HG03064 (cell line): Measurements from ENCODE around the gene SYNDIG1.
"Not testable (repeated sequence)": the region's sequence is repeated elsewhere in the genome, so short reads cannot be mapped to it uniquely, and the experiment has no call there.

Source experiments
- ATAC-seq: cut with Tn5 transposase; IDR thresholded peaks from one replicate; pipeline ENCODE4 v1.9.1; 2021; ENCODE audit warnings: low read depth; ENCODE audit not compliant: unreplicated experiment

The SYNDIG1 gene

DNA sequence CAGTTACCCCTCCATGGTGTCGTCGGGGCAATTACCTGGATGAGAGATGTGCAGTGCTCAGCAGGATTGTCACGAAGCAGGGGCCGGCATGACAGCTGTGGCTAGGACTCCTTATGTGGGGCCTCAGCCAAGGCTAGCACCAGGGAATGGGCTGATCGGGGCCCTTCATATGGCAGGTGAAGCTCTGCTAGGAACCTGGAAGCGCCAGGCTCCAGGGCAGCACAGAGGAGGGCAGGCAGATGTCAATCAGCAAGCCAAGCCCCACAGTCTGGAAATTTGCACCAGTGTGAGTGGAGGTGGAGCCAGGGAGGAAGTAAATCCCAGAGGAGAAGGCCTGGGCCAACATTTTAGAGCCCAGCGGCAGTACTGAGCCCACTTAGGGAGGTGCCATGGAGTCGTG is 21.2 kb downstream of the SYNDIG1 start:
- ATAC-seq = no peak

DNA sequence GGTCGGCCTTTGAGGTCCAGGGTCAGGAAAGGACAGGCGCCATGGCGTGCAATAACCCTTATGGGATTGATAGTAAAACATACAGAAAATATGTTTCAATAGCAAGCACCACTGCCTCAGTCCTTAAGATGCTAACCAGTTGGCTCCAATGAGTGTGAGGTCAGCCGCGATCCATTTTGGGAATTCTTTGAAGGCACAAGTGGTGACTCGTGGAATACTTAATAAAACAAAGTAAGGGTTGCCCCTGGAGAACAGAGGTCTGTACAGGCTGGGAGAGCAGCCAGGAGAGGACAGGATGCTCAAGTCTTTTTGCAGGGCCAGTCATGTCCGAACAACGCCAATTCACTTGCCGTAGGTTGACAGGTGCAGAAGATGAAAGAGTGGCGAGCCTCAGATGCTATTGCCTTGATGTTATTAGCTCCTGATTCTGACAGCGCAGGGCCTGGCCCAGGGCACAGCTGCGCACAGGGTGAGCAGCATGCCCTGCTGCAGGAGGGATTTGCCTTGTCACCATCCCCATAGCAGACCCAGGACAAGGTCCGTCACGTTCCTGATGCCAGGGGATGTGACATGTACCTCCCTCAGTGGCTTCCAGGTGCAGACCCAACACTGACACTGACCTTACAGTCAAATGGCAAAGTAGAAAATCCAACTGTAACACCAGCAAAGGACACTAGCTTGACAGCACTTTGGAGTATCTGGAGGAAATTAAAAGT is 21.8 kb downstream of the SYNDIG1 start:
- no peak for ATAC-seq

DNA sequence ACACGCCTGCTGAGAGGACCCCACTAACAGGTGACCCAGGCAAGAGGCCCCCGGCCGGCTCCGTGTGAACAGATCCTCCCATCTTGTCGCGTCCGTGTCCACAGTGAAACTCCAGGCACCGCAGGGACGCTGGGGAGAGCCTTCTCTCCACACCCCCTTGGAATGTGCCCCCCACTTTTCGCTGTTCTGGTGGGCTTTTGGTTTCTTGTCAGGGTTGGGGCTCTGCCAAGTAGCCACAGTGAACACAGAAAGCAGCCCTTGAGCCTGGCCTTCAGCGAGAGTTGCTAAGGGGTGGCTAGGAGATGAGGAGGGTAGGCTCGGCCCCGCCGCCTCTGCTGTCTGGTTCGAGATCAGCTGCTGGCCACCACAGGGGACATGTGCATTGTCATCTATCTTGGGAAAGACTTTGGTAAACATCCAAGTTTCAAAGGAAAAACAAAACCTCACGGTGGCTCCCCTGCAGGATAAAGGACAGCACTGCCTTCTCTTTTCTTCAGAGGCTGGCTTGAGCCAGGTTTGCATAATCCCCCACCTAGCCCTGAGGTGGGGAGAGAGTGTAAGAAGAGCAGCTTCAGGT is 22.7 kb downstream of the SYNDIG1 start:
- ATAC-seq = no peak

DNA sequence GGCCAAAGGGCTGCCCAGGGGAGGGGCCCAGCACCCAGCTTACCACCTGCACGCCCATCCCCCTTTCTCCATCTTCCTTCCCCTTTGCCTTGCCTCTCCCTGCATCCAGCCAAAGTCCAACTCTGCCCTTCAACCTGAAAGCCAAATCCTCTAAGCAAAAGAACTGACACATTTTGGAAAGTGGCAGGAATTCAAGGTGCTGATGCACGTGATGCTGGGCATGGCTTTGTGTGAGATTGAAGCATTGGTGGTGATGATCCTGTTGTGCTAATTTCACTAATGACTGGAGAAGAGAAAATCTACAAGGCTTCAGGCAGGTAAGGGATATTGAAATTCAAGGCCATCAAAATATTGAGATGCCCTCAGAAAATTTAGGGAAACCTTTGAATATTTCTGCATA is 23.3 kb downstream of the SYNDIG1 start:
- ATAC-seq = no peak

DNA sequence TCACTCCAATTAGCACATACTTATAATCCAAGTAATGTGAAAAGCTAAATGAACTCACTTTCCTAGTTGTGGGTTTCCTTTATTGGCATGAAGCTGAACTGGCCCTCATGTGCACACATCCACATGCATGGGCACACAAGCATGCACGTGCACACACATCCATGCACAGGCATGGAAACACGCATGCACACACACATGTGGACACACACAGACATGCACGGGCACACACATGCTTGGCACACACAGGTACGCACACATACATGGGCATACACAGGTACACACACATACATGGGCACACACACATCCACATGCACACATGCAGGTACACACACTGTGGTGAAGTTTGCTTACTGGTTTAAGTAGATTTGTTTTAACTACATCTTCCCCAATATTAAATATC is 23.8 kb downstream of the SYNDIG1 start:
- ATAC-seq = no peak

DNA sequence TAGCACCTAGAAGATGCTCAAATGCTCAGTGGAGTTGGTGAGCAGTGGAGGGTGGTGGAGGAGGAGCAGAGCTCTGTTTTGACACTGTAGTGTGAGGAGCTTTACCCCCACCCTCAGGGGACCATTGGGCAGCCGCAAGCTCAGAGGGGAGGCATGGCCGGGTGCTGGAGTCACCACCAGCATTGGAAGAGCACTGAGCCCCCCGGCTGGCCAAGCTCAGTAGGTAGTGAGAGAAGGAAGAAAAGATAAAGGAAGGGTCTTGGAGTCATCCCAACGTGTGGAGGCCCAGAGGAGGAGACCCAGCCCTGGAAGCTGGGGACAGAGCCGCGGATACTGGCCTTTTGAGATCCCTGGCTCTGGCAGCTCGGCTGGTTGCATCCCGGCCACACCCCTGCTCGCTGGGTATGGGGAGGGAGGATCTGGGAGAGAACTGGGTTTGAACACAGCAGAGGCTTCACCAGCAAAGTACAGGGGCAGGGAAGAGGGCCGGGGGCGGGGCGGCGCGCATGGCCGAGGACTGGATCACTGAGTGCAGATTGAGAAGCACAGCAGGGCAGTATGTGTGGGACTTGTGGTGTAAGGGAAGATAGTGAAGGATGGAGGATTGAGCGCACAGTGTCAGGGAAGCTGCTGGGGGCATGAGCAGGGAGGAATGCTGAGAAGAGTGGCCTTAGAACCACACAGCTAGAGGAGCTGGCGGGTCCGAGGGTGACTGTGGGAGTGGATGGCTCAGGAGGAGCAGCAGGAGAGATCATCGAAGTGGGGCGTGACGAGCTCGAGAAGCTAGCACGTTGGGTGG is 24.4 kb downstream of the SYNDIG1 start:
- ATAC-seq = no peak

DNA sequence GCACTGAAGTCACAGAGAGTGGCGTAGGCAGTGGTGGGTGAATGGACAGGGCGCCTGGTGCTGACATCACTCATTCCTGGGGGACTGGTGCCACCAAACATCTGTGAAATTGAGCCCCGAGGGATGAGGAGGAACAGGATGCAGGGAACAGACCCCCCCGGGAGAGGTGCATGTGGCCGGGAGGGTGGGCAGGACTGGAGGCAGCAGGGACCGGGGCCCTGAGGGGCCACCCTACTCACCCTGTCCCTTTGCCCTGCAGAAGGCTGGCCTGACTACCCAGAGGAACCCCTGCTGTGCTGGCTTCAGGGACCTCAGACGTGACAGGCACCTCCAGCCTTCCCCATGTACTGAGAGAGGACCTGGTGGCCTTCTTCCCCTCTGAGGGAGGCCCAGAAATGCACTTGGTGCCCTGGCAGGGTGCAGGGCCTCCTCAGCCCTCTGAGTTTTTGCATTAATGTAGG is 25.1 kb downstream of the SYNDIG1 start:
- ATAC-seq = no peak

DNA sequence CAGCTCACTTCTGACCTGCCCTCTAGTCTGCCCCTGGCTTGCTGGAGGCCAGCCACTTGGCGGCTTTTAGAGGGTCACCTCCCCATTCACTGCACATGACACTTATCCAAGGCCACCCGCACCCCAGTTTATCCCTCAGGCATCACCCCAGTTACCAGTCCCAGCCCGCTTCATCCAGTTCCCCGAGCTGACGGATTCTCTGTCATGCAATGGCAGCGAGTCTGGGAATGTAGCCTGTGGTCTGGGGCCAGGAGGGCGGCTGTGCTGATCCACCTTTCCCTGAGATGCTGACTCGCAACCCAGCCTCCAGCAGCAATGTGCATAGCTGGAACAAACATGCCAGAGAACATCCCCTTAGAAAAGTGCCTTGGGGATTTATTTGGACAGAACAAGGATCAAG is 25.8 kb downstream of the SYNDIG1 start:
- no peak for ATAC-seq

DNA sequence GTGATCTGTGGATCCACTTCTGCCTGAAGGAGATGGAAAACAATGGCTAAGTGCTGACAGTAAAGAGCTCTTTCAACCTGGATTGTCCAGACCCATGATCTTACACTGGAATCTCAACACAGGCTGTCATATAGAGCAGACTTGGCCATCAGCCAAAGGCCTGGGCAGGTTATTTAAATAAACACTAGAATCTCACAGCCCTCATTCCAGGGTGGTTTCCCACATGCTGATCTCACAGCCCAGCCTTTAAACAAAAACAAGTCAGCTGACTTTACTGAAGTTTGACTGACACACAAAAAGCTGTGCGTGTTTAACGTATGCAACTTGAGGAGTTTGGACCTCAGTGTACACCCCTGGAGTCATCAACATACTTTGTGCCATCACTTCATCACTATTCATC is 28.4 kb downstream of the SYNDIG1 start:
- ATAC-seq = no peak

DNA sequence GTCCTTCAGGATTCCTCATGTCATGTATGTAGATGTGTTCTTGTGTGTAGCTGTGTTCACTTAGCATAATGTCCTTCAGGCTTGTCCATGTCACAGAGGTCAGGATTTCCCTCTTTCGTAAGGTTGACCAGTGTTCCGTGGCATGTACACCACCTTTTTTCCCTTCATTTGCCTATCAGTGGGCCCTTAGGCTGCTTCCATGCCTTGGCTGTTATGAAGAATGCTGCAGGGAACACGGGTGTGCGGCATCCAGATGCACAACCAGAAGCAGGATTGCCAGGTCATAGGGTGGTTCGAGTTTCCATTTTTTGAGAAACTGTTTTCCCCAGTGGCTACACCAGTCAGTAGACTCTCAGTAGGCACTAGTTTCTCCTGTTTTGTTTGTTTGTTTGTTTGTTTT is 29.2 kb downstream of the SYNDIG1 start:
- ATAC-seq = no peak

DNA sequence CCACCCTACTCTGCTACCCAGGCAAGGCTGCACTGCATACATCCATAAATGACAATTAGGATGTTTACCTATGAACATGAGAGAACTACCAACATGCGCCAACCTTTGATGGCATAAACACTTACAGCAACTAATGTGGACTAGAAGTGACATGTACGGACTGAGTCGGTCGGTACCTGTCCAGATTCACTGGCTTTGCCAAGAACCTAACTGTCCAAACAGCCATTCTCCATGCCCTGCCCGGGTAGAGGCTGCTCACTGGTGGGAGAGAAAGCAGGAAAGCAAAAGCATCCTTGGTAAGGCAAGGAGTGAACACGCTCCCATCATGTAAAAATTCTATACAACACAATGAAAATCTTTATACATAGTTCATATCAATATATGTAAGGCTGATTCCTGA is 30.0 kb downstream of the SYNDIG1 start:
- ATAC-seq = no peak

DNA sequence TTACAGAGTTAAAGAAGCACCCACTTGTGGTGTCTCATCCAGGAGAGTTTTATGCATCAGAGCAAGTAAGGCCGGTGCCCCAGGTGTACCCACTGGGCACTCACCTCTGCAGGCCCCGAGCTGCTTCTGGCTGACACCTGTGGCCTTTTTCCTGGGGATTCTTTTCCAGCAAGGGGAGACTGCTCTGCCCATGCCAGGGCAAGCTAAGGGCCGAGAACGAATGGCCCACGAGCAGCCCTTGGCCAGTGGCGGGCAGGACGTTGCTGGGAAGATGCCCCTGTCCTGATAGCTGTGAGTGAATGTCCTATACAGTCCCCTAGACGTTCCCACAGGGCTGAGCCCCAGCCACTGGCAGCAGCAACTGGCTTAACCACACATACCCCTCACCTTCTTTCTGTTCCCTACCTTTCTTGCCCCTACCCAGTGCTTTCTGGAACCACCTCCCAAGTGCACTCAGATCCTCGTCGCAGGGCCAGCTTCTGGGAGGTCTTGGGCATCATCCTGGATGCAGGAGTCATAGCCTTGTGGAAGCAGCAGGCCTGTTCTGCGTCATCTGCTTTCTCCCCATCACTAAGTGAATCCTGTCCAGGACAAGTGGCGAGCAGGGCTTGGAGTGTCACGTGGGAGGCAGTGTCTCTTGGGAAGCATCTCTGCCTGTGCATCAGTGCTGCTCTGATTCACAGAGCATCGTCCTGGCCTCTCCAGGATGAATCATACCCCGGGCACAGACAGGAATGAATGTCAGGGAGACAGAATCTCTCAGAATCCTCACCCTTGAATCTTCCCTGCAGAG is 32.5 kb downstream of the SYNDIG1 start:
- ATAC-seq = no peak

DNA sequence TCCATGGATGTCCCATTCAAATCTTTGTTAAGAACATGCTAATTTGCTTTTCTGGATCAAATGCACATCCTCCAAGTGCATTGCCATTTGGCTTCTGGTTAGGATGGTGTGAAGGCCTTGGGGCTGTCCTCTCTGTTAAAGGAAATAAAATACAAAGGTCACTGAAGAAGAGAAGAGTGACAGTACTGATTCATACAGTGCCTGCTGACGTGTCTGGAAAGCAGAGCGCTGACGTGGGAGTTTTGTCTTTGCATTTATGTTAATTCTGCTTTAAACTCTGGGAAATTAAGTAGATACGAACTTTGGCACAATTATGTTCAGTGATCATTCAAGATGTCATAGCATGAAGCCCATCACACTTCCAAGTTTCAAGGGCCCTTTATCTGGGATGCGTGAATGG is 33.2 kb downstream of the SYNDIG1 start:
- ATAC-seq = no peak

DNA sequence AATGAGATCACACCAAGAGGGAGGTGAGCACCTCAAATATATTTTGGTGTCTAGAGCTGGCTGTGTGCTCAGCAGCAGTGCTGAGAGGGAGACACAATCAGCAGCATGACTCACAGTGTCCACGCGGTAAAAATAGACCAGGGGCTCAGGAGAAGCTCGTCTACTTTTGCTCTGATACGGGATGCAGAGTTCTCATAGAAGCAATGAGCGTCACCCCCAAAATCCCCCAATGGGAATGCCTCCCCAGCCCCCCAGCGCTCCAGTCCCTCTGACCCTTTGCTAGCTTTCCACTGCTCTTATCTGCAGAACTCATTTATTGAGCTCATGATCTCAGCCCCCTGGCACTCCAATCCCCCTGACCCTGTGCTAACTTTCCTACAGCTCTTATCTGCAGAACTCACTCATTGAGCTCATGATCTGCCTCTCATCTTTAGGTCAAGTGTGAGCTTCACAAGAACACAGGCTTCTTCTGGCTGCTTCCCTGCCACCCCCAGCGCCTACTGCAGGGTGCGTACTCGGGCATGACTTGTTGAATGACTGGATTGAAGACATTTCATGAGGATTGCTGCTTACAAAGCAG is 34.0 kb downstream of the SYNDIG1 start:
- no peak for ATAC-seq

DNA sequence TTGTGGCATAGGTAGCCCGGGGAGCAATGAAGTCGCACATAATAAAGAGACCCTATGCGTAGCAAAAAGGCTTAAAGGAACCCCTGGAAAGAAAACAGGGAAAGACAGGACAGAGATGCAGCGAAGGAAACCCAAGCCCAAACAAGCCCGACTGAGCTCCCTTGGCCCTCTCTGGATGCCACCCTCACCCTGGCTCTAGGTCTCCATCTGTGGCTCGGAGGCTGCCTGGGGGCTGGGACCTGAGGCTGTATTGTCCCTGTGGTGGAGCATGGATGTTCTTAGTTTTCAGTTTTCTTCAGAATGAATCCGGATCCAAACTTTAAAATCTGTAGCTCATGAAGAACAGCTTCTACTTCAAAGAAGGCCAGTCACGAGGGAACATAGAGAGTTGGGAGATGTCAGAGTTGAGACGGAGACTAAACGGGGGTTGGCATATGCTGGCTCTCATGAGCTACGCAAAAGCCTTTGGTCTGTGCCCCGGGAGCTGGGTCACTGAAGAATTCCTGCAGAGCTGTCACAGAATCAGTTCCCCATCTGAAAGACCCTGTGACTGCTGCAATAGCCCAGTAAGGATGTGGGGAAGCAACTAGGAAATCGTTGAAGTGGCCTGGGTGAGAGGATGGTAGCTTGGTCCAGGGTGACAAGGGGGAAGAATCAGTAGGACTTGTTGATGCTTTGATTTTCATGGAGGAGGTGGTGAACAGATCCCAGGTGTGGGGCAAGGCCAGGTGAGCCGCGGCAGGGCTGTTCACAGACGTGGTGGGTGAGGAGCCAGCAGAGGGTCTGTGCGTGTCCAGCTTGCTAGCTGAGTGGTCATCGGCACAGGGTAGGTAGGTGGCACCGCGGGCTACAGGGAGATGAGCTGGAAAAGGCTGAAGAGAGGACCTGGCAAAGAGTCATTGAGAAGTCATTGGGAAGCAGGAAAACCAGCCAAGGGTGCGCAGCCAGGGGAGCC is 35.2 kb downstream of the SYNDIG1 start:
- no peak for ATAC-seq

DNA sequence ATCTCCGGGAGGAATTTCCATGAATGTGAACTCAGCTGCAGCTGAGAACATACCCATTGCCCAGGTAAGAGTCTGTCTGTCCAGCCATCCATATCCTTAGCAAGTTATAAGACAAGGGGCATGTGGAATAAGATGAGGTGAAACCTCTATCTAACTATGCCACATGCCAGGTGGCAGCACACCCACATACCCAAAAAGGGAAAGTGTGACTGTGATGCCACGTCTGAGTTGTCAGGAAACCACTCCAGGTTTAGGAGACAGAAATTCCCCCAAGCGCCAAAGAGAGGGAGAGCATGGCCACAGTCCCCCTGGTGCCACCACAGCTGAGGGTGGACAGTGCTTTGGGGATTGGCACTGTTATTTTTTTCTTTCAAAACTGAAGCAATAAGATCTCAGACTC is 36.7 kb downstream of the SYNDIG1 start:
- ATAC-seq = no peak

DNA sequence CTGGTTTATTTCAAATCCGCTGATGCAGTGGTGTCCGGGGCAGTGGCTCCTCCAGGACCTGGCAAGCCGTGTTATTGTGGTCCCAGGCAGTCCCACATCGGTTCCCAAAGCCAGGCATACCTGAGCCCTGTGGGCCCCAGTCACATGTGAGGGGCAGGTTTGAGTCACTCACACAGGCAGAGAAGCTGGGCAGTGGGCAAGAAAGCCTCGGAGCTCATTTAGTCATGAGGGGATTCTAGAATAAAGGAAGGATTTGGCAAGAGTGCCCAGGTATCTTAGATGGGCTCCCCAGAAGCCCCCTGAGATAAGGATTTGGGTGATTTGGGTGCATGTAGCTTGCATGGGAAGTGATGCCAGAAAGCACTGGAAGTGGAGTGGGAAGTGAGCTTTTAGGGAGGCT is 37.3 kb downstream of the SYNDIG1 start:
- no peak for ATAC-seq

DNA sequence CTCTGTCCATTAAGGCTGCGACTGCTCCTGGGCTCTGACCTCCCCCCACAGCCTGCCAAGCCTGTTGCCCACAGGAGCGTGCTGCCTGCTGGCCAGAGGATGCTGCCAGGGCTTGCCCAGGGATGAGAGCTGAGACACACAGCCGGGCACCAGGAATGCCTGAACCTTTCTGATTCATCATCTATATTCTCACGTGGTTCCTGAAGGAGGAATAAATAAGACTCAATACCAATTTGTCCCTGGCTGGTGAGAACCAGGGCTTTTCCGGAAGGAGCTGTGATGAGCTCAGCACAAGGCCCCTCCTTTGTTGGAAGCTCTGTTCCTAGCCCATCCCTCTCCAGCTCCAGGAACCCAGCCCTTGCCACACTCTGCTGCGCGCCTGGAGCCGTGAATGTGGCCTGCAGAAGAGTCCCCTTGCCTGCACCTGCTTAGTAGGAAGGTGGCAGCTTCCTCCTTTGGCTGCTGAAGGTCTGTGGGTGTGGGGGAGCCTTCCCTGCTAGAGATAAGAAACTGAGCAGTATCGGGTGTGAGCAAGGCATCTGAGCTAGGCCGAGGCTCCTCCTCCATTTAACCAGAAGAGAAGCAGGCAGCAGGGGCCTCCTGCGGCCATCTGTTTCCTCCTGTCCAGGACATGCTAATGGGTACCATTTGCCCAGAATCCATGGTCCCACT is 37.9 kb downstream of the SYNDIG1 start:
- ATAC-seq = no peak

DNA sequence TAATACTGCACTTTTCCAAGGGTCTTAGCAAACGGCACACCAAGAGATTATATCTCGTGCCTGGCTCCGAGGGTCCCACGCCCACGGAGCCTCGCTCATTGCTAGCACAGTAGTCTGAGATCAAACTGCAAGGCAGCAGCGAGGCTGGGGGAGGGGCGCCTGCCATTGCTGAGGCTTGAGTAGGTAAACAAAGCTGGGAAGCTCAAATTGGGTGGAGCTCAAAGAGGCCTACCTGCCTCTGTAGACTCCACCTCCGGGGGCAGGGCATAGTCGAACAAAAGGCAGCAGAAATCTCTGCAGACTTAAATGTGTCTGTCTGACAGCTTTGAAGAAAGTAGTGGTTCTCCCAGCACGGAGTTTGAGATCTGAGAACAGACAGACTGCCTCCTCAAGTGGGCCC is 43.0 kb downstream of the SYNDIG1 start:
- ATAC-seq = not testable (repeated sequence)
